ENCODE measurements around the gene CFB.
"Not testable (repeated sequence)": the region's sequence is repeated elsewhere in the genome, so short reads cannot be mapped to it uniquely, and the experiment has no call there.

- TF ChIP-seq CTCF, POLR2A (IDR thresholded peaks at IDR 0.05): not testable (repeated sequence)
These were observed 43.5 kb downstream of the CFB start for GRCh38 chr6:31989363-31989762.
